Thoracic aorta (tissue), 2 donors: ENCODE data around the gene DDX39A. TPM values are rescaled to one million over a fixed set of nuclear protein-coding genes. Genes with fewer than 3 reads are reported as not detected.
"Not testable (repeated sequence)": the region's sequence is repeated elsewhere in the genome, so short reads cannot be mapped to it uniquely, and the experiment has no call there.

Source experiments
- ATAC-seq: fragments of 150-250 bp; one replicate; pipeline ENCODE4 v1.8.0; 2017; ENCODE audit warnings: low read depth; ENCODE audit not compliant: insufficient number of reproducible peaks, low FRiP score
- DNase-seq: peaks from one replicate; pipeline ENCODE4 v3.0.0-alpha.2; 2020; ENCODE audit warnings: low spot score
- H3K27ac ChIP-seq, 2 donors: fragments of 200-600 bp; sonication (generic); 1 replicate in 1 of 2; 2 replicates in 1 of 2; pipeline ENCODE4 v1.5.1; 2016; ENCODE audit warnings: mild to moderate bottlenecking in 2 of 2, moderate library complexity in 2 of 2
- H3K27me3 ChIP-seq: fragments of 200-600 bp; sonication (generic); replicated peaks from 2 replicates; pipeline ENCODE4 v1.6.0; 2016; ENCODE audit warnings: mild to moderate bottlenecking; ENCODE audit not compliant: insufficient read depth
- H3K36me3 ChIP-seq: fragments of 200-600 bp; sonication (generic); one replicate; pipeline ENCODE4 v1.5.1; 2016
- H3K4me1 ChIP-seq, 2 donors: fragments of 200-600 bp; sonication (generic); 1 replicate in 1 of 2; 2 replicates in 1 of 2; pipeline versions ENCODE4 v1.5.1 to v1.6.0; 2016; ENCODE audit warnings: low read depth in 2 of 2, mild to moderate bottlenecking in 1 of 2; ENCODE audit not compliant: control insufficient read depth in 1 of 2
- H3K4me3 ChIP-seq: fragments of 200-600 bp; sonication (generic); 2 replicates; pipeline ENCODE4 v1.5.1; 2016; ENCODE audit warnings: mild to moderate bottlenecking
- H3K9me3 ChIP-seq: fragments of 200-600 bp; sonication (generic); 2 replicates; pipeline ENCODE4 v1.5.1; 2016
- total RNA-seq, 2 donors: library from RNA; depleted of rRNA; stranded (reverse); fragments of >200 nt; gene quantifications; one replicate each; pipeline versions ENCODE4 v1.1.0 to v1.2.3, GENCODE V29; 2016
- TF ChIP-seq, protein P1 (sequence below): fragments of 200-600 bp; sonication (generic); IDR thresholded peaks from one replicate; pipeline ENCODE4 v1.5.1; 2019; ENCODE audit warnings: antibody characterized with exemption

The DDX39A gene
- total RNA-seq, 2 donors from 2014 or later, result 77.4 to 81.6 TPM

GRCh38 chr19:14379294-14380065 is 39.7 kb downstream of the DDX39A start:
- DNase-seq (no peak), ATAC-seq (no peak)
- Histone ChIP-seq H3K4me3 (no peak overlapping the region), H3K36me3 (no peaks in the 10 kb centered on the region), H3K4me1 (peaks cover 48 to 69% of the 10 kb centered on the region in 2 donors), H3K27me3 (no peaks in the 10 kb centered on the region), H3K27ac (peak overlapping the region; percentile 93 to 100), H3K9me3 (no peaks in the 10 kb centered on the region)
- TF ChIP-seq, protein P1, sequence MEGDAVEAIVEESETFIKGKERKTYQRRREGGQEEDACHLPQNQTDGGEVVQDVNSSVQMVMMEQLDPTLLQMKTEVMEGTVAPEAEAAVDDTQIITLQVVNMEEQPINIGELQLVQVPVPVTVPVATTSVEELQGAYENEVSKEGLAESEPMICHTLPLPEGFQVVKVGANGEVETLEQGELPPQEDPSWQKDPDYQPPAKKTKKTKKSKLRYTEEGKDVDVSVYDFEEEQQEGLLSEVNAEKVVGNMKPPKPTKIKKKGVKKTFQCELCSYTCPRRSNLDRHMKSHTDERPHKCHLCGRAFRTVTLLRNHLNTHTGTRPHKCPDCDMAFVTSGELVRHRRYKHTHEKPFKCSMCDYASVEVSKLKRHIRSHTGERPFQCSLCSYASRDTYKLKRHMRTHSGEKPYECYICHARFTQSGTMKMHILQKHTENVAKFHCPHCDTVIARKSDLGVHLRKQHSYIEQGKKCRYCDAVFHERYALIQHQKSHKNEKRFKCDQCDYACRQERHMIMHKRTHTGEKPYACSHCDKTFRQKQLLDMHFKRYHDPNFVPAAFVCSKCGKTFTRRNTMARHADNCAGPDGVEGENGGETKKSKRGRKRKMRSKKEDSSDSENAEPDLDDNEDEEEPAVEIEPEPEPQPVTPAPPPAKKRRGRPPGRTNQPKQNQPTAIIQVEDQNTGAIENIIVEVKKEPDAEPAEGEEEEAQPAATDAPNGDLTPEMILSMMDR, result no peak

DNA sequence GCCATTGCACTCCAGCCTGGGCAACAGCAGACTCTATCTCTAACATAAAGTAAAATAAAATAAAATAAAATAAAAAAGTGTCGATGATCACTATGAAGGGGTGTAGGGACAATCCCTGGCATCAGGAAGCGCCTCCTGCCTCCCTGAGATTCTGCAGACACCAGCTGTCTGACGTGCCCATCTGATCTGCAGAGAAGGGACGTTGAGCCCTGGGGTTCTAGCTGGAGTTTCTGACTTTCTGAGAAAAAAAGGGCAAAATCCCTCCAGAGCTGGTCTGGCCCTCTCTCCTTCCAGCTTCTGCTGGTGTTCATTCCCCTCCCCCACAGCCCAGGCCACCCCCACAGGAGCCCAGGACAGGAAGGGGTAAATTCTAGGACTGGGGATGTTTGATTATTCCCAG is 40.3 kb downstream of the DDX39A start:
- Histone ChIP-seq H3K27ac (peak overlapping the region; percentile 93 to 100), H3K27me3 (no peaks in the 10 kb centered on the region), H3K36me3 (no peaks in the 10 kb centered on the region), H3K9me3 (no peaks in the 10 kb centered on the region), H3K4me1 (peaks cover 49 to 69% of the 10 kb centered on the region in 2 donors), H3K4me3 (no peak overlapping the region)
- ATAC-seq, result no peak
- TF ChIP-seq, protein P1, result no peak
- no peak for DNase-seq

- TF ChIP-seq, protein P1, result no peak
- Histone ChIP-seq H3K36me3 (no peaks in the 10 kb centered on the region), H3K9me3 (no peaks in the 10 kb centered on the region), H3K27ac (peak overlapping the region; percentile 93 to 100), H3K27me3 (no peaks in the 10 kb centered on the region), H3K4me3 (peak overlapping the region; percentile 9), H3K4me1 (peaks cover 41 to 61% of the 10 kb centered on the region in 2 donors)
- ATAC-seq (no peak), DNase-seq (no peak)
These were observed 41.2 kb downstream of the DDX39A start for GRCh38 chr19:14377883-14378328.

- H3K9me3 ChIP-seq, result no peaks in the 10 kb centered on the region
- ATAC-seq (peak; percentile 72), DNase-seq (no peak)
- peak overlapping the region; percentile 89 to 92 for H3K27ac ChIP-seq
- peaks cover 41 to 58% of the 10 kb centered on the region in 2 donors for H3K4me1 ChIP-seq
- H3K36me3 ChIP-seq, result no peaks in the 10 kb centered on the region
- TF ChIP-seq, protein P1, result no peak
- H3K27me3 ChIP-seq, result no peaks in the 10 kb centered on the region
- peak overlapping the region; percentile 60 for H3K4me3 ChIP-seq
These were observed 43.4 kb downstream of the DDX39A start for GRCh38 chr19:14375582-14376291.

- ATAC-seq (no peak), DNase-seq (no peak)
- H3K9me3 ChIP-seq, result no peaks in the 10 kb centered on the region
- peak overlapping the region; percentile 60 for H3K4me3 ChIP-seq
- H3K36me3 ChIP-seq, result no peaks in the 10 kb centered on the region
- H3K27ac ChIP-seq, result peak overlapping the region; percentile 89 to 92
- TF ChIP-seq, protein P1, result no peak
- peaks cover 39 to 58% of the 10 kb centered on the region in 2 donors for H3K4me1 ChIP-seq
- no peaks in the 10 kb centered on the region for H3K27me3 ChIP-seq
These were observed 44.0 kb downstream of the DDX39A start for GRCh38 chr19:14375055-14375581.

- H3K9me3 ChIP-seq, H3K4me3 ChIP-seq, H3K27me3 ChIP-seq, H3K36me3 ChIP-seq, DNase-seq, ATAC-seq: not testable (repeated sequence)
- H3K4me1 ChIP-seq, result peaks cover 39 to 58% of the 10 kb centered on the region in 2 donors
- H3K27ac ChIP-seq, result peak overlapping the region in 1 of 2 donors; percentile 48
These were observed 44.8 kb downstream of the DDX39A start for GRCh38 chr19:14374313-14374712.

DNA sequence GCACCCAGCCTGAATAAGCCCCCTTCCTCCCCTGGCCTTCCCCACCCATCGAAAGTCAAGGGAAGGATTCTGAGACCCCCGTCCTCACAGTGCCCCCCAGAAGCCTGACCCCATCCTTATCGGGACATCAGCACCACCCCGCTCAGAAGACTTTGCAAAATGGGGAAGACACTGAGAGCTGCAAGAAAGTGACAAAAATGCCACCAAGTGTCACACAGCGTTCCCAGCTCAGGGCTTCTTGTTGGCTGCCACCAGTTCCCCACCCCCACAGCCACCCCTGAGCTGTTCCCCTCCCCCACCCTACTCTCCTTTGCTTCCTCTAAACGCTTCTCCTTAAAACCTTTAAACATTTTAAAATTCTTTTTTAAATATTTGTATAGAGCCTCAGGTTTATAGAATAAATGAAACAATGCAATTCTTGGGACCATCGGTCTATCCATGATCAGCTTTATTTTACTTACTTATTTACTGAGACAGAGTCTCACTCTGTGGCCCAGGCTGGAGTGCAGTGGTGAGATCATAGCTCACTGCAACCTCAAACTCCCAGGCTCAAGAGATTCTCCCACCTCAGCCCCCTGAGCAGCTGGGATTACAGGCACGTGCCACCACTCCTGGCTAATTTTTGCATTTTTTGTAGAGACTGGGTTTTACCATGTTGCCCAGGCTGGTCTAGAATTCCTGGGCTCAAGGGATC is 46.6 kb downstream of the DDX39A start:
- not testable (repeated sequence) for H3K36me3 ChIP-seq, H3K27ac ChIP-seq, ATAC-seq, H3K9me3 ChIP-seq, H3K27me3 ChIP-seq, DNase-seq, H3K4me3 ChIP-seq
- H3K4me1 ChIP-seq, result peaks cover 32 to 45% of the 10 kb centered on the region in 2 donors
